ENCODE measurements around the gene CCDC127.
"Not testable (repeated sequence)": the region's sequence is repeated elsewhere in the genome, so short reads cannot be mapped to it uniquely, and the experiment has no call there.

CCDC127 gene

DNA sequence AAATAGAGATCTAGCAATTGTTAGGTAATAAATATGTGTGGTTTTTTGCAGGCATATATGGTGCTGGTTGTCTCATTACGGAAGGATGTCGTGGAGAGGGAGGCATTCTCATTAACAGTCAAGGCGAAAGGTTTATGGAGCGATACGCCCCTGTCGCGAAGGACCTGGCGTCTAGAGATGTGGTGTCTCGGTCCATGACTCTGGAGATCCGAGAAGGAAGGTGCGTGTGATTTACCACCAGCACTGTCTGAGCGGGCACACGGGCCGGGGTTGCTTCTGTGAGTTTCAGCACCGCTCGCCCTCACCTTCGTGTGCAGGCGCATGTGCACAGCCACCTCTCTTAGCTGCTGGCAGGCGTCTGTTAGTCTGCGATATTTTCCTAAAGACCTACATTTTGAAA is 15.5 kb upstream of the CCDC127 start:
- FAIRE-seq = not testable (repeated sequence)

GRCh38 chr5:231661-232060 is 13.7 kb upstream of the CCDC127 start:
- no peak for FAIRE-seq

DNA sequence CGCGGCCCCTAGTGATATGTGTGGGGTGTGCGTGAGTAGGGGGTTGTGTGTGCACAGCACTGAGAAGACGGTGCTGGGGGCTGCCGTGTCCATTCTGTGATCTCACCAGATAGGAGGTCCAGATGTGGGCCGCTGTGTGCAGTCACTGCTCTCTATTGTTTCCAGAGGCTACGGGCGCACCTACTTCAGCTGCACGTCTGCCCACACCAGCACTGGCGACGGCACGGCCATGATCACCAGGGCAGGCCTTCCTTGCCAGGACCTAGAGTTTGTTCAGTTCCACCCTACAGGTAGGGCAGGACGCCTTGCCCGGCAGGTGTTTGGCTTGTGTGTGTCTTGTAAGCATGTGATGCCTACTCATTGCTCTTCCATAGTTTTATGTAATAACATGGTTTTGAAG is 12.8 kb upstream of the CCDC127 start:
- no peak for FAIRE-seq

- FAIRE-seq = no peak
These were observed 10.9 kb upstream of the CCDC127 start for GRCh38 chr5:228886-229285.

DNA sequence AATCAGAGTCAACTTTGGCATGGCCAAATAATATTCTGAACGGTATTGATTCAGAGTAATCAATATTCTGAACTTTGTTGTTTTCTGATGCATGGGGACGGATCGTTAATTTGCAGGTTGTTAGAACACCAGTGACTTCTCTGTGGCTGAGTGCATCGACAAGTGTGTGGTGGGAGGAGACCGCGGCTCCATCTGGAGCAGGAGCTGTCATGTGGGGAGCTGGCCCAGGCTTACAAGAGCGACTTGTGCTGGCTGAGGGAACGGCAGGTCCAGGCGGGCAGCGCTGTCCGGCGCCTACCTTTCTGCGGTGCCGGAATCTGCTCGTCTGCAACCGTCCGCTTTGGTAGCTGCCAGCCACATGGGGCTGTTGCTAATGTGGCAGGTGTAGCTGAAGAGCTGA is 9.4 kb upstream of the CCDC127 start:
- not testable (repeated sequence) for FAIRE-seq

DNA sequence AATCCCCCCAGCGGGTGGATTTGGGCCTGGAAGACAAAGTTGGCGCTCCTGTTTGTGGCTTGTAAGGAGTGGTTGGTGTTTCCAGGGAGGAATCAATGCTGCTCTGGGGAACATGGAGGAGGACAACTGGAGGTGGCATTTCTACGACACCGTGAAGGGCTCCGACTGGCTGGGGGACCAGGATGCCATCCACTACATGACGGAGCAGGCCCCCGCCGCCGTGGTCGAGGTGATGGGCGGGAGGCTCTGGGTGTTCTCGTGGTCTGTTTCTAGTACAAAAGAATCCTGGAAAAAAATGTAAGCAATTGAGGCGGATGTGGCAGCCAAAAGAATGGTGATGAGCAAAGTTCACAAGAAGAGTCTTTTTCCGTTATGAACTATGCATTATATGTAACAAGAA is 7.4 kb upstream of the CCDC127 start:
- no peak for FAIRE-seq

DNA sequence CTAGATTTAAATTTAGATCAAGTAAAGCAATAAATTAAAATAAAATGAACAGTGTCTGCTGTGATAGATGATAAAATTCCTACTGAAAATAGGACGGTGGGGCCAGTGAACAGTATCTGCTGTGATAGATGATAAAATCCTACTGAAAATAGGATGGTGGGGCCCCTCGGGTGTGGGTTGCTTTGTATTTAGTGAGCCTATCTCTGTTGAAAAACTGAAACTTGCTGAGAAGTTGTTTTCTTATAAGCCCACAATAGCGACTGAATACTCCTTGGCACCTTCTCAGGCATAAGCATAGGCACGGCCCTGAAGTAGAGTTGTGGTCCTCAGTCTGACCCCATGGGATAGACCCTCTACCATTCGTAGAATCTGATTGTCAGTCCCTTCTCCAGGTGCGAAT is 5.8 kb upstream of the CCDC127 start:
- FAIRE-seq = no peak

- not testable (repeated sequence) for FAIRE-seq
These were observed 5.2 kb upstream of the CCDC127 start for GRCh38 chr5:222951-223715.

DNA sequence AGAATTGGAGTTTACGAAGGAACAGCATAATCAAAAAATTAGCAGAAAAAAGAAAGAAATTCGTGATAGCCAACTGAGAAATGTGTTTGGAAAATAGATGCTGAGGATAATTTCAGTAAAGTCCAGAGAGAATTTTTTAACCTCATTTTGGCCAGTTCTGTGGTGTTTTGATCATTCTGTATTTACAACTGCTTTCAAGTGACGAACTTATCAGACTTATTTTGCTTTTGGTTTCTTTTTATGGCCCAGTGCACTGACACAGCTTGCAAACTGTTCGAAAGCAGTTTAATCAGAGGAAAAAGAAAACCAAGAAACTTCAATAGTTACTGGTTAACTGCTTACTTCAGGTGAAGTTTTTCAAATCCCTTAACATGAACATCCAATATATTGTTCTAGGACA is 2.0 kb upstream of the CCDC127 start:
- no peak for FAIRE-seq

- FAIRE-seq = no peak
These were observed 1.5 kb upstream of the CCDC127 start for GRCh38 chr5:219460-219863.

GRCh38 chr5:218457-219291 is 721 bp upstream of the CCDC127 start:
- FAIRE-seq = no peak

DNA sequence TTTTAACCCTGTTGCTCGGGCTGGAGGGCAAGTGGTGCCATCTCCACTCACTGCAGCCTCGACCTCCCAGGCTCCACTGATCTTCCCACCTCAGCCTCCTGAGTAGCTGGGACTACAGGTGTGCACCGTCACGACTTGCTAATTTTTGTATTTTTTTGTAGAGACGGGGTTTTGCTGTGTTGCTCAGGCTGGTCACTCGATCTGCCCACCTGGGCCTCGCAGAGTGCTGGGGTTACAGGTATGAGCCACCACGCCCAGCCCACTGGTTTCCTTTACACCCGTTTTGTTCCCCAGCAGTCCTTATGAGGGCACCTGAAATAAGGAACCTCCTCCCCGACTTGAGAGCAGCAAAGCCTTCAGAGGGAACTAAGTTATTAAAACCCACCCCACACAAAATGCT is 1.9 kb downstream of the CCDC127 start:
- not testable (repeated sequence) for FAIRE-seq

- not testable (repeated sequence) for FAIRE-seq
These were observed 2.7 kb downstream of the CCDC127 start for GRCh38 chr5:215256-215655.

DNA sequence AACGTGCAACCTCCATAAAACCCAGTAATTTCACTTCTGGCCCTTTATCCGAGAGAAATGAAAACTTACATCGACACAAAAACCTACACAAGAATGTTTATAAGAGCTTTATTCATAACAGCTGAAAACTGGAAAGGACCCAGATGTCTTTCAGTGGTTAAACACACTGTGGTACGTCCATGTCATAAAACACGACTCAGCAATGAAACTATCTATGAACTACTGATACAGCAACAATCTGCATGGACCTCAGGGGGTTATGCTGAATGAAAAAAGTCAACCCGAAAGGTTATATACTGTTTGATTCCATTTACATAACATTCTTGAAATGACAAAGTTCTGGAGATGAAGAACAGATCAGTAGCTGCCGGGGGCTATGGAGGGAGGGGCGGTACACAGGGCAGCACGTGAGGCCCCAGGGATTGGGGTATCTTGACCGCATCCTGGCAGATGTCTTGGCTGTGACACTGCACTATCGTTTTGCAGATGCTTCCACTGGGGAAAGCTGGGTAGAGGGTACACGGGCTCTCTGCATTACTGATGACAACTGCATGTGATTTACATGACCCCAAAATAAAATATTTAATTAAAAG is 4.1 kb downstream of the CCDC127 start:
- FAIRE-seq = no peak

GRCh38 chr5:208449-209114 is 9.4 kb downstream of the CCDC127 start:
- FAIRE-seq = no peak

DNA sequence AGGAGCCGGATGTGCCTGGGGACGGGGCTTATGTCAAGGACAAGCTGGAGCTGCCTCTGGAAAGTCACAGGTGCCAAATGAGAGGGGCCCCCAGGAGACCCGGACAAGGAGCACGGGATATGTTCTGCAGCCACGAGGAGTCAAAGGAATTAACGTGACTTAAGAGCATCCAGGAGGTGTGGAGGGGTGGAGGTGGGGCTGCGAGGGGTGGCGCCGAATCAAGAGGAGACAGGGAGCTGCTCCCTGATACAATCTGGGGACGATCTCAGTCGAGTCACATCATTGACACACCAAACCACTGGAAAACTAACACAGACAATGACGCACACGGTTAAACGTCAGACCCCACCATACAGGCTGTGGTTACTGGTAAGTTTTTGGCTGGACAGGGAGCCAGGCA is 10.4 kb downstream of the CCDC127 start:
- no peak for FAIRE-seq

DNA sequence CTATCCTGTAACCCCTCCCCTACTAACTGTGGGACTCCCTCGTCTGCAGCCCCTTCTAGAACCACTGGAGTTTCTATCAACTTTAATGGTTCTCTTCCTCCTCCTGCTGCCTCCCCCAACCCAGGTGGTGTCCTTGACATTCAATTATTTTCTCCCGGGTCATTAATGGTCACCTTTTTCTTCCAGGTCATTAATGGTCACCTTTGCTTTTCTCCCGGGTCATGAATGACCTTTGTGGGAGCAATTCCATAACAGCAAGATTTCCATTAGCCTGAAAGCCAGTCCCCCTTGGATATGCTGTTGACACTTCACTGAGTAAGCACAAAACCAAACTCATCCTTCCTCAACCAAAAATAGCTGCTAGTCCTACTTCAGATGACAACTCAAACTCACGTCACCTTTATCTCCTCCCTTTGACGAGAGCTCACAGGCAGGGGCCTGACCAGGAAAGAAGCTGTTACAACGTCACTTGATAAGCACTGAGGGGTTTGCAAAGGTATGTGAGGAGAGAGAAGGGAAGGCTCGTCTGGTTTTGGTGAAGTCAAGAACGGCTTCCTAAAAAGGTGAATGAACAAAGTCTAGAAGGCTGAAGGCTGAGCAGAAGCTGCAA is 10.9 kb downstream of the CCDC127 start:
- no peak for FAIRE-seq

DNA sequence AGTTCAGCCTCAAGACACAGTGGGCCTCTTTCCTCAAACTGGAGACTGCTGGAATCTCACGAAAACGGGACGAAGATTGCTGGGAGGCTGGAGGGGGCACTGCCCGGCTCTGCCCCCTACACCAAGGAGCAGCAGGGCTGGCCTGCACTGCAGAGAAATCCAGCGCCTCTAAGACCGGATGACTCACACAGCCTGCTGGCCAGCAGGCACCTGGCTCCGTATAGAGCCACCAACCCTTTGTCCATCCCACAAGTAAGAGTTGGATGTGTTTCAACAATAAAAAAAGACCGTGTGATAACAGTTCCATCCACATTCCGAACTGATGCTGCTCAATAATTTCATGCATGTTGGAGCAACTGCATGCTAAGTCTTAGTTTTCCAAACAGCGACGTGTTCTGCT is 11.5 kb downstream of the CCDC127 start:
- no peak for FAIRE-seq

DNA sequence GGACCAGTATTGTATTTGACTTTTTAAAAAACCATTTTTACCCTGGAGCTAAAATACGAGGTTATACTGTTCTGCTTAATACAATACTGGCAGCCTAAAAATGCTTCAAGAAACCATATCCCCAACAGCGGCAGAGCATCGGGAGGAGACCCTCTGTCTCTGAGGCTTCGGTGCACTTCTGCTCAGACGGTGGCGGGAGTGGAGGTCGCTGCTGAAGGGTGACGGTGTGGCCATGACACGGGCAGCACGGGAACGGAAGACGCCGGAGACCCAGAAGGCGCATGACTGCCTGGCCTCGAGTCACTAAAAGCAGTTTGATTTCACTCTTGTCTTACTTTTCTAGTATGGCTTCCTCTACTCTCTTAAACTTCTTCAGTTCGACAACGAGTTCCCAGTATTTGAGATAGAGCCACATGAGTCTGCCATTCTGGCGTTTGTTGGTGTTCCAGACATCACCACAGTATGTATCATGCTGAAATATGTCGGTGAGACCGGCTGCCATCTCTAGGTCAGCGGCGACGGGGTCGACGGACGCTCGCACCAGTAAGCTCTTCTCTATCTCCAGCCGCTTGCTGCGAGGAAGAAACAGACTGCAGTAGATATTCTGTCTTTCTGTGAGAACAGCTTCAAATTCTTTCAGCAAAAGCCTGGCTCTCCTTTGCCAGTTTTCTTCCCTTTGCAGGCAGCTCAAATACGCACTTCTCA is 12.8 kb downstream of the CCDC127 start:
- no peak for FAIRE-seq

DNA sequence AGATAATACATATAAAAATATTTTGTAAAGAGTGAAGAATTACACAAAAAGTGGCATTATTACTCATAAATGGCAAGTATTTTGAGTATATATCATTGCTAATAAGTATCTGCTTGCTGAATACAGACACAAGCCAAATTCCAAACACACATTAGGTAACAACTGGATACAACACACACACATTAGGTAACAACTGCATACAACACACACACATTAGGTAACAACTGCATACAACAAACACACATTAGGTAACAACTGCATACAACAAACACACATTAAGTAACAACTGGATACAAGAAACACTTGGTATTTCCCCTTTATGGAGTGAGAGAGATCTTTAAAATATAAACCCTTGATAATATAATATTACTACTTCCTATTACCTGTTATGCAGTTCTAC is 13.5 kb downstream of the CCDC127 start:
- no peak for FAIRE-seq

- no peak for FAIRE-seq
These were observed 14.0 kb downstream of the CCDC127 start for GRCh38 chr5:204001-204400.
